ENCODE results near the gene TBC1D20.

The TBC1D20 gene

DNA sequence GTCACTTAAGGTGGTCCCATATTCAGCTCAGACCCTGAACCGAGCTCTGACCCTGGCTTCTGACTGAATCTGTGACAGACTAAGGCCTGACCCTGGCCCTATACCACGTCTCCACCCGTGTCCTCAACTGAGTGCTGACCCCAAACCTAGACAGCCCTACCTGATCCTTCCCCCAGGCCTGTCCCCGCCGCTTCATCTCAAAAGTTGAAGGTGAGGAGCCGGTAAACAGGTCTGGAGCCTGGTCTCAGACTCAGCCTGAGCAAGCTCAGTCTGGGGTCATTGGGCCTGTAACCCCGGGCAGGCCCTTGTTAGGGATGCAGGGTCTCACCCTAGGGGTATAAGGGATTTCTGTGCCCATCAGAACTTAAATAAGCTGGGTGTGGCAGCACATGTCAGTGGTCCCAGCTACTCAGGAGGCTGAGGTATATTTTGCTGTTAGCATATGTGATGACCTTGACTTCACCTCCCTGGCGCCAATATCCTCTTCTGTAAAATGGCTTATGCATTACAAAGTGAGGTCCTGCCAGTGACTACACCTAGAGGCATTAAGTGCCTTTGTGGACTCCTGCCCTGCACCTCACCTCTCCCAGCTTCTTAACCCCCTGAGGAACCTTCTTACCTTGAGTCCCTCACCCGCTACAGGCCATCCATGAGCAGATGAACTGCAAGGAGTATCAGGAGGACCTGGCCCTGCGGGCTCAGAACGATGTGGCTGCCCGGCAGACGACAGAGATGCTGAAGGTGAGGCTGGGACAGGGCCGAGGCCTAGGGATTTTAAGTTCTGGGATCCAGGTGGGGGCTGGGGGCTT lies 34.3 kb downstream of the TBC1D20 start:
- no peak for DNase-seq
- in situ Hi-C loops (cut with MboI; ENCODE audit: low pct_unique_long_range_greater_than_20kb, low sequenced_read_pairs), result no loop called here

DNA sequence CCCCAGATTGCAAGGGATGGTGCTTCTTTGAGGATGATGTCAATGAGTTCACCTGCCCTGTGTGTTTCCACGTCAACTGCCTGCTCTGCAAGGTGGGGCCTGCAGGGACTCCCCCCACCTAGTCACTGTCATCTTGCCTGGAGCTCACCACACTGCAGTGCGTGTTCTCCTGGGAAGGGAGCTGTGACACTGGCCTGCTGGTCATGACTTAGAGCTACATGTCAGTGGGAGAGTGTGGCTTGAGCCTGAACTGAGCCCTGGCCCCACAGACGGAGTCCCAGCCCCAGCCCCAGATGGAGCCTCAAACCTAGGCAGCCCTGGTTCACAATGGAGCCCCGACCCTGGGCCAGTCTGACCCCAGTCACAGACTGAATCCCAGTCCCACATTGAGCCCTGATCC lies 34.9 kb downstream of the TBC1D20 start:
- in situ Hi-C loops (cut with MboI; ENCODE audit: low pct_unique_long_range_greater_than_20kb, low sequenced_read_pairs), result no loop called here

DNA sequence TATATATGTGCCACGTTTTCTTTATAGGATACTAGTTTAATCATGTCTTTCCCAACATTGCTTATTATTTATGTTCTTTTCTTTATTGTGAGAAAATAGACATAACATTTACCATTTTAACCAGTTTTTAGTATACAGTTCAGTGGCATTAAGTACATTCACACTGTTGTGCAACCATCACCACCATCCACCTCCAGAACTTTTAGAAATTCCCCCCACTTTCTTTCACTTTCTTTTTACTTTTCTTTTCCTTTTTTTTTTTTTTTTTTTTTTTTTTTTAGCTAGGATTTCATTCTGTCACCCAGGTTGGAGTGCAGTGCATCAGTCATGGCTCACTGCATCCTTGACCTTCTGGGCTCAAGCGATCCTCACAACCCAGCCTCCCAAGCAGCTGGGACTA lies 35.8 kb downstream of the TBC1D20 start:
- no peak for DNase-seq
- in situ Hi-C loops (cut with MboI; ENCODE audit: low pct_unique_long_range_greater_than_20kb, low sequenced_read_pairs), result no loop called here

More for the DNA sequence above, 34.9 kb downstream of the TBC1D20 start:
- DNase-seq, result no peak

DNA sequence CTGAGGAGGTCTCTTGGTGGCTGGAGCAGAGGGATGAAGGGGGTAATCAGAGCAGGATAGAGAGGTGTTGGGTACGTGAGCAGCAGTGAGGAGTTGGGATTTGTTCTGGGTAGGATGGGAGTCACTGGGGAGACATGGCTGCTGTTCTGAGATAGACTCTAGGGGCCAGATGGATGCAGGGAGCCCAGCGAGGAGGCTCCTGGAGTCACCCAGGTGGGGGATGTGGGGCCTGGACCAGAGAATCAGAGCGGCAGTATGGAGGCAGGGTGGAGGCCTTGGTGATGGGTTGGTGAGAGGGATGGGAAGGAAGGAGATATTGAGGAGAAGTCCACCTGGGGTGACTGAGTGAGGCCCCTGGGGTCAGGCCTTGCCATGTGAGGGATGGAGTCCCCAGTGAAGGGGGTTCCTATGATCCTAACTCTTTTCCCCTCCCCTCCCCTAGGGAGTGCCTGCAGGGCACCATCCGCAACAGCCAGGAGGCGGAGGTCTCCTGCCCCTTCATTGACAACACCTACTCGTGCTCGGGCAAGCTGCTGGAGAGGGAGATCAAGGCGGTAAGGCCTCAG lies 40.6 kb downstream of the TBC1D20 start:
- in situ Hi-C loops (cut with MboI; ENCODE audit: low pct_unique_long_range_greater_than_20kb, low sequenced_read_pairs), result no loop called here
- DNase-seq, result no peak

DNA sequence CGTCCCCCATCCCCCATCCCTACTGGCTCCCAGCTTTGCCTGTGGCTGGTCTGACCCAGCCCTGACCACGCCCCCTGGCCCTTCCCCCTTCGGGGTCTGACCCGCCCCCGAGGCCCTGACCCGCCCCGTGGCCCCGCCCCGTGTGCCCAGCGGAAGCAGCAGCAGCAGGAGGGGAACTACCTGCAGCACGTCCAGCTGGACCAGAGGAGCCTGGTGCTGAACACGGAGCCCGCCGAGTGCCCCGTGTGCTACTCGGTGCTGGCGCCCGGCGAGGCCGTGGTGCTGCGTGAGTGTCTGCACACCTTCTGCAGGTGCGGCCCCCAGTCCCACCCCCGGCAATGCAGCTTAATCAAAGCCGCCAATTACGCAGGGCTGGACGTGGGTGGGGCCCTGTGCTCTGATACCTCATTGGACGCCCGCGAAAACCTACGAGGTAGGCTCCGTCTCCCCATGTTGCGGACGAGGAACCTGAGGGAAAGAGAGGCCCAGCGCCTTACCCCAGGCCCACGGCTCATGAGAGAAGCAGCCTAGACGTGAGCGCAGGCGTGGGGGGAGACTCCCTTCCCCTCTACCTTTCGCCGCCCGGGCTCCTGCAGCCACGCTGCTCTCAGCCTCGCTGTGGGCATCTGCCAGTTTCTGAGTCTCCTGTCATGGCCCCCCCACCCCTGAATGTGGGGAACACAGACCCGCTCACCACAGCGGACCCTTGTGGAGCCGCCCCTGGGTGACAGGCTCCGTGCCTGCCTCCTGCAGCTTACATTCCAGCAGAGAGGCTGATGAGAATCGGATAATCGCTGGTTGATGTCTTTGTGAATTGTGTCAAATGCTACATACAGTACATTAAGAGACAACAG lies 41.4 kb downstream of the TBC1D20 start:
- DNase-seq, result no peak
- in situ Hi-C loops (cut with MboI; ENCODE audit: low pct_unique_long_range_greater_than_20kb, low sequenced_read_pairs), result no loop called here

DNA sequence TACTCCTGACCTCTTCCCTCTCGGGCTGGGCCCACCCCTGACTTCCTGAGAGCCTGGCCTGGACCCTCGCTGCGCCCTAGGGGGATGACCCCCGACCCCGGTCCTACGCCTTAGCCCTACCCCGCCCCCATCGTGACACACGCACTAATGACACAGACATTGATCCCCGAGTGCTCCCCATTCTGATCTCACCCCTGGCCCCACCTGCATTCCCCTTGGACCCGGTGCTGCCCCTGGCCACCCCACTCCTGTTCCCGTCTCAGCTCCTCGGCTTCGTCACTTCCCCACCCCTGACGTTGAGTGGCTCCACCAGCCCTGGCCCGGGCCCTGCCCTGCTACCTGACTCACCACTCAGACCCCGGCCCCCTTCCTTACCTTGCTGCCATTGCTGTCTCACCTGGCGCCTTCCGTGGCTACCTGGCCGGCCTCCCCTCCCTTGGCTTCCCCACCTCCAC lies 42.1 kb downstream of the TBC1D20 start:
- in situ Hi-C loops (cut with MboI; ENCODE audit: low pct_unique_long_range_greater_than_20kb, low sequenced_read_pairs), result no loop called here
- DNase-seq, result no peak

DNA sequence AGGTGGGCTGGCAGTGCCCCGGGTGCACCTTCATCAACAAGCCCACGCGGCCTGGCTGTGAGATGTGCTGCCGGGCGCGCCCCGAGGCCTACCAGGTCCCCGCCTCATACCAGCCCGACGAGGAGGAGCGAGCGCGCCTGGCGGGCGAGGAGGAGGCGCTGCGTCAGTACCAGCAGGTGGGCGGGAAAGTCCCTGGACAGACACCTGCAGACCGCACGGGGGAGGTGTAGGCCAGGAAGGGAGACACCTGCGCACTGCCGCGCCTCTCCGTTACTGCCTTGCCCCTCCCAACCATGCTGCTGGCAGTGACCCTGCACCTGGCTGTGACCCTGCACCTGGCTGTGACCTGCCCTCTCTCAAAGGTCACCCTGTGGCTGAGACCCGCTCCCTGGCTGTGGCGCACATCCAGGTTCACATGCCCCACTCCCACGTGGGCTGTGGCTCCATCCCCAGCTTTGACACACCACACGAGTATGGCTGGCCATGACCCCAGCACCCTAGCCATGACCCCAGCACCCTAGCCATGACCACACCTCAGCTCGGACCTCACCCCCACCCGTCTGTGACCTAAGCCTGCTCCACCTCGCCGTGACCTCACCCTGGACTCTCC lies 42.7 kb downstream of the TBC1D20 start:
- no peak for DNase-seq
- in situ Hi-C loops (cut with MboI; ENCODE audit: low pct_unique_long_range_greater_than_20kb, low sequenced_read_pairs), result no loop called here

DNA sequence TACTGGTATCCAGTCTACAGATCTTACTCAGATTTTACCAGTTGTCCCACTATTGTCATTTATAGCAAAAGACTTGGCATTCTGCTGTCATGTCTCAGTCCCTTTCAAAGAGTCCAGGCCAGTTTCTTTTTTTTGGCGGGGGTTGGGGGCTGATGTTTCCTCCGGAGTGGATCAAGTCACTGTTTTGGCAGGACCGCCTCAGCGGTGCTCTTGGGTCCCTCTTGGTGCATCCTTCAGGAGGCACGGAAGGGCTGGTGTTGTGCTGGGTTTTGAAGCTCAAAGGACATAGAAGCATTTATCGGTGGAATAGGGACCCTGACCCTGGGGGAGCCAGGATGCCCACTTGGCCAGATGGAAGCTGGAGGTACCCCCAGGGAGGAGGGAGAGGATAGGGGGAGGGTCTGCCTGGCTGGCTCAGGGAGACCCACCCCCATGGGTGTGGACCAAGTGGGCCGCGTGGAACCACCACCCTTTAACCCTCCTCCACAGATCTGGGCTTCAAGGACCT lies 43.4 kb downstream of the TBC1D20 start:
- in situ Hi-C loops (cut with MboI; ENCODE audit: low pct_unique_long_range_greater_than_20kb, low sequenced_read_pairs), result no loop called here
- DNase-seq, result no peak

DNA sequence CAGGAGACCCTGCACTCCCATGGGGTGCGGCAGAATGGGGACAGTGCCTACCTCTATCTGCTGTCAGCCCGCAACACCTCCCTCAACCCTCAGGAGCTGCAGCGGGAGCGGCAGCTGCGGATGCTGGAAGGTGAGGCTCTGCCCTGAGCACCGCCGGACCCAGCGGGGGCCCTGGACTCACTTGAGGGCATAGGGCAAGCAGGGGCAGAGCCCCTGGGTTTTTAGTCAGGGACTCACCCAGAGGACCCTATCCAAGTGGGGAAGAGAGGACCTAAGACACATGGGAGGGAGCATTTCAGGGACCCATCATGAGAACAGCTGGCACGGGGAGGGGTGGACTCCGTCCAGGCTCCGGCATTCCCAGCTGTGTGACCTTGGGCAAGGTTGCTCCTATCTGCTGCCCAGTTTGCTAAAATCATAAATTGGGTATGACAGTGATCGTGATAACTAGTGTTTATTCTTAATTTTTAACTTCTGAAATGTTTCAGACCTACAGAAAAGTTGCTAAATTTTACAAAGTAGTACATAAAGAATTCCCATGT lies 44.5 kb downstream of the TBC1D20 start:
- in situ Hi-C loops (cut with MboI; ENCODE audit: low pct_unique_long_range_greater_than_20kb, low sequenced_read_pairs), result no loop called here
- DNase-seq, result no peak

DNA sequence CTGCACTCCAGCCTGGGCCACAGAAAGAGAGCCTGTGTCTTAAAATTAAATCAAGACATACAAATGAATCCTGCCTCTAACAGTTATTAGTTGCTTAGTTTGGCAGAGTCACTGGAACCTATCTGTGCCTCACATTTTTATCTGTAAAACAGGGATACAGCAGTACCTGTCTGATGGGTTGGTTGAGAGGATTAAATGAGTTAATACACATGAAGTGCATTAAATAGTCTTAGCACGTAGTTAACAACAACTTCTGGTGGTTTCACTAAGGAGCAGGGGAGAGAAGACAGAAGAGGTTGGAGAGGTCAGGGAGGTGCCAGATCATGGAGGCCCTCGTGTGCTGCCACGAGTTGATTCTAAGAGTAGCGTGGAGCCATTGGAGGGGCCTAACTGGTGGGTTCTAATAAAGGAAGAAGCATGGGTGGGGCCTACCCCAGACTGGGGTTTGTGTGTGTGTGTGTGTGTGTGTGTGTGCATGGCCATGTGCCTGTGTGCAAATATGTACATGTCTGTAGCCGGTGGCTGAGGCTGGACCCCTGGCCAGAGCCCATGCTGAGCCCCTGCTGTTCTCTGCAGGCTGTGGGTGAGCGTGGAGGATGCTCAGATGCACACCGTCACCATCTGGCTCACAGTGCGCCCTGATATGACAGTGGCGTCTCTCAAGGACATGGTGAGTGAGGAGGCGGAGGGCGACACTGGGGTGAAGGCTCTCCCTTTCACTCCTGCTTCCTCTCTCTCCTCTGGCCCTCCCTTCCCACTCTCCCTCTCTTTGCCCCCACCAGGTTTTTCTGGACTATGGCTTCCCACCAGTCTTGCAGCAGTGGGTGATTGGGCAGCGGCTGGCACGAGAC lies 45.2 kb downstream of the TBC1D20 start:
- in situ Hi-C loops (cut with MboI; ENCODE audit: low pct_unique_long_range_greater_than_20kb, low sequenced_read_pairs), result no loop called here
- no peak for DNase-seq

DNA sequence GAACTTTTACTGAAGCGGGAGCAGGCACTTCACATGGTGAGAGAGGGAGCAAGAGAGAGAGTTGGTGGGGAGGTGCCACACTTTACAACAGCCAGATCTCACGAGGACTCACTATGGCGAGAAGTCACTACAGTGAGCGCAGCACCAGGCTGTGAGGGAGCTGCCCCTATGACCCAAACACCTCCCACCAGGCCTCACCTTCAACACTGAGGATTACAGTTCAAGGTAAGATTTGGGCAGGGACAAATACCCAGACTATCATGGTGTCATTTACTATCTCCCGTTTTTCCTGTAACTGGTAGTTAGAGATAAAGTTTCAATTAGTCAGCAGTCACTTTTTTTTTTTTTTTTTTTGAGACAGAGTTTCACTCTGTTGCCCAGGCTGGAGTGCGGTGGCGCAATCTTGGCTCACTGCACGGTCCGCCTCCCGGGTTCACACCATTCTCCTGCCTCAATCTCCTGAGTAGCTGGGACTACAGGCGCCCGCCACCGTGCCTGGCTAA lies 46.5 kb downstream of the TBC1D20 start:
- in situ Hi-C loops (cut with MboI; ENCODE audit: low pct_unique_long_range_greater_than_20kb, low sequenced_read_pairs), result no loop called here
- DNase-seq, result no peak

DNA sequence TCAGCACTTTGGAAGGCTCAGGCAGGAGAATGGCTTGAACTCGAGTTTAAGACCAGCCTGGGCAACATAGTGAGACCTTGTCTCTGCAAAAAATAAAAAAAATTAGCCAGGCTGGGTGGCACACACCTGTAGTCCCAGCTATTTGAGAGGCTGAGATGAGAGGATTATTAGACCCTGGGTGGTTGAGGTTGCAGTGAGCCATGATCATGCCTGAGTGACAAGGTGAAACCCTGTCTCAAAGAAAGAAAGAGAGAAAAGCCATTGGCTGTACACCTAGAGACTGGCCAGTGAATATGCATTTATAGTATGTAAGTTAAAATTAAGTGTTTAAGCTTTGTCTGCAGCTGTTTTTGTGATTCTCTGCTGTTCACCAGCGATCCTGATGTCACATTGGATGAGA lies 48.2 kb downstream of the TBC1D20 start:
- in situ Hi-C loops (cut with MboI; ENCODE audit: low pct_unique_long_range_greater_than_20kb, low sequenced_read_pairs), result no loop called here
- DNase-seq, result no peak

DNA sequence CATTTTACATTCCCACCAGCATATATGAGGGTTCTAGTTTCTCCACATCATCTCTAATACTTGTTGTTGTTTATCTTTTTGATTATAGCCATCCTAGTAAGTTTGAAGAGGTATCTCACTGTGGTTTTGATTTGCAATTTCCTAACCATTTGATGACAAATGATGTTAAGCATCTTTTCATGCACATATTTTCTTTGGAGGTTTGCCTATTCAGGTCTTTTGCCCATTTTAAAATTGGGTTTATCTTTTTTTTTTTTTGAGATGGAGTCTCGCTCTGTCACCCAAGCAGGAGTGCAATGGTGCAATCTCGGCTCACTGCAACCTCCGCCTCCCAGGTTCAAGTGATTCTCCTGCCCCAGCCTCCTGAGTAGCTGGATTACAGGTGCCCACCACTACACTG lies 50.3 kb downstream of the TBC1D20 start:
- in situ Hi-C loops (cut with MboI; ENCODE audit: low pct_unique_long_range_greater_than_20kb, low sequenced_read_pairs), result no loop called here
- no peak for DNase-seq

DNA sequence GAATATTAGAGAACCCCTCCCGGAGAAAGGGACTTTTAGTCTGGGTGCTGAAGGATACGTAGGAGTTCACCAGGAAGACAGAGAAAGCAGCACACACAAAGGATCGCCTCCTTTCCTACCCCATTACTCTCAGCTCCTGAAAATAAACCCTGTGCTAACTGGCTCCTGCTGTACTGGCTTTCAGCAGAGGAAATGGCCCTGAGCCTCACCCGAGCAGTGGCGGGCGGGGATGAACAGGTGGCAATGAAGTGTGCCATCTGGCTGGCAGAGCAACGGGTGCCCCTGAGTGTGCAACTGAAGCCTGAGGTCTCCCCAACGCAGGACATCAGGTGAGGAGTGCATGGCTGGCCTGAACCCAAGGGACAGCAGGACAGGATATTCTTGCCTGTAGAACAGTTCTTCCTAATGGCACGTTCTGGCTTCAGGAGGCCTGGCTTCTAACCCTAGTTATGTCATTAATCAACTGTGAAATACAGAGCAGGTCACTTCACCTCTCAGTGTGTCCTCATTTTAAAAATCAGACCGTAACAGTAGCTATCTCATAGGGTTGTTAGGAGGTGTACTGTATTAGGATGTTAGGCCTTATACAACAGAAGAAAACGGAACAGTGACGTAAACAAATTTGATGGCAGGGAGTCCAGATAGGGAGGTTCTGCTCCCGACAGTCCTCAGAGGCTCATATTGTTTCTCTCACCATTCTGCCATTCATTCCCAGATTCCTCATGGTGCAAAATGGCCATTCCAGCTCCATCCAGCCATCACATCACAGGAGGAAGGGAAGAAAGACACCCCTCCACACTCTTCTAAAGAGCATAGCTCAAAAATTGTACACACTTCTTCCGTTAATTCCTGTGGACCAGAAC lies 52.4 kb downstream of the TBC1D20 start:
- no peak for DNase-seq
- in situ Hi-C loops (cut with MboI; ENCODE audit: low pct_unique_long_range_greater_than_20kb, low sequenced_read_pairs), result no loop called here

DNA sequence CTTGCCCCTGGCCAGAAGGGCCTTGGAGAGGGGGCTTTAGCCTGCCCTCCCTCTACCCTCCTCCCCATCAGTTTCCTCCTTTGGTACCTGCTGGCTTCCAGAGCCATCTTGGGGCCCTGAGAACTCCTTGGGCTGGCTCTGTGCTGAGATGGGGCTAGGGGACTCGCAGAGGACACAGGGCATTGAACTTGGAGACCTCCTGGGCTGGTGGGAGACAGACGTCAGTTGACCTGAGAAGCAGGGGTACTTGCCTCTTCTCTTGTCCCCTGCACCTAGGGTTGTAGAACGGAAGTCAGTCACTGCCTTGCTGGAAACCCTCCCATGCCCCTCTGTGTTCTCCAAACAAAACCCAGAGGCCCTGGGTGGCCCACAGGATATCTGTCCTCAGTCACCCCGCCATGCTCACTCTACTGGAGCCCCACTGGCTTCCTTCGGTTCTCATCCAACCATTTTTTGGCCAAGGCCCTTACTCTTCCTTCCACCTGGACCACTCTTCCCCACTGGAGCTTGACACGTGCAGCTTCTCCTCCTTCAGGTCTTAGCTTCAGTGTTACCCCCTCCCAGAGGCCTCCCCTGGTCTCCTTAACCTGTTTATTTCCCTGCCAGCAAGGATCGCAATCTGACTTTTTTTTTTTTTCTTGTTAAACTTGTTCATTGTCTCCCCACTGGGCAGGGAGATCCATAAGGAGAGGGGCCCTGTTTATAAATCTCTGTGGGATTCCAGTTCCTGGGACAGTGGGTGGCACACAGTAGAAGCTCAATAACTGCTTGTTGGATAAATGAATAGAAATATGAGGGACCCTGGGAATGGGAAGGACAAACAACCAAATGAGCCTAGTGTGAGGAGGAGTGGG lies 53.3 kb downstream of the TBC1D20 start:
- in situ Hi-C loops (cut with MboI; ENCODE audit: low pct_unique_long_range_greater_than_20kb, low sequenced_read_pairs), result no loop called here
- peak; percentile 23 for DNase-seq
